MCF 10A (cell line): ENCODE results near the gene TMEM200A. TPM values are rescaled to one million over a fixed set of nuclear protein-coding genes. Genes with fewer than 3 reads are reported as not detected.

Source experiments
- BruUV-seq: library from RNA; stranded (reverse); fragments of 400-500 nt; replicated peaks from 2 replicates; lab custom pipeline; 2021; lab: Mats Ljungman, UMichigan
- CTCF ChIA-PET: fragments of 300-600 bp; sonication (Branson Sonifier 250); formaldehyde crosslinking; extraction: SDS; loops from one replicate; lab custom pipeline; 2021; ENCODE audit warnings: antibody characterized with exemption, inconsistent platforms; lab: Yijun Ruan, JAX
- POLR2A ChIA-PET: fragments of 300-600, 350-650 bp; sonication (Branson Sonifier 250); formaldehyde crosslinking; extraction: SDS; loops from one replicate; lab custom pipeline; 2020; ENCODE audit warnings: antibody characterized with exemption, inconsistent platforms; lab: Yijun Ruan, JAX
- DNase-seq: peaks from one replicate; pipeline ENCODE4 v3.0.0-alpha.2; 2018; ENCODE audit not compliant: unreplicated experiment
- H3K27ac Mint-ChIP-seq: one replicate; pipeline ENCODE4 v1.8.0; 2022; ENCODE audit warnings: mild to moderate bottlenecking, low read depth, mixed read lengths; ENCODE audit not compliant: unreplicated experiment
- H3K27me3 Mint-ChIP-seq: one replicate; pipeline ENCODE4 v1.8.0; 2022; ENCODE audit warnings: mixed read lengths; ENCODE audit not compliant: insufficient read depth, unreplicated experiment
- H3K36me3 Mint-ChIP-seq: one replicate; pipeline ENCODE4 v1.8.0; 2022; ENCODE audit warnings: mild to moderate bottlenecking, moderate library complexity, mixed read lengths; ENCODE audit not compliant: insufficient read depth, unreplicated experiment
- H3K4me1 Mint-ChIP-seq: one replicate; pipeline ENCODE4 v1.8.0; 2022; ENCODE audit warnings: mixed read lengths; ENCODE audit not compliant: insufficient read depth, unreplicated experiment
- H3K4me3 Mint-ChIP-seq: one replicate; pipeline ENCODE4 v1.8.0; 2022; ENCODE audit warnings: mild to moderate bottlenecking, moderate library complexity, mixed read lengths; ENCODE audit not compliant: unreplicated experiment
- H3K9me3 Mint-ChIP-seq: one replicate; pipeline ENCODE4 v1.8.0; 2022; ENCODE audit warnings: mixed read lengths; ENCODE audit not compliant: unreplicated experiment
- CTCF ChIP-seq: fragments of 200-600 bp; IDR thresholded peaks from one replicate; pipeline ENCODE4 v1.8.0; 2022; ENCODE audit warnings: antibody characterized with exemption, mild to moderate bottlenecking; ENCODE audit not compliant: unreplicated experiment
- intact Hi-C: fragments of 100-400 bp; cut with micrococcal nuclease; formaldehyde crosslinking; loops from 2 replicates; pipeline ENCODE4 v1.14.1; 2022
- total RNA-seq: library from RNA; stranded (reverse); gene quantifications from 2 replicates; pipeline ENCODE4 v1.2.3, GENCODE V29; 2022

TMEM200A gene
- total RNA-seq, 1 experiment from 2014 or later: not detected

DNA sequence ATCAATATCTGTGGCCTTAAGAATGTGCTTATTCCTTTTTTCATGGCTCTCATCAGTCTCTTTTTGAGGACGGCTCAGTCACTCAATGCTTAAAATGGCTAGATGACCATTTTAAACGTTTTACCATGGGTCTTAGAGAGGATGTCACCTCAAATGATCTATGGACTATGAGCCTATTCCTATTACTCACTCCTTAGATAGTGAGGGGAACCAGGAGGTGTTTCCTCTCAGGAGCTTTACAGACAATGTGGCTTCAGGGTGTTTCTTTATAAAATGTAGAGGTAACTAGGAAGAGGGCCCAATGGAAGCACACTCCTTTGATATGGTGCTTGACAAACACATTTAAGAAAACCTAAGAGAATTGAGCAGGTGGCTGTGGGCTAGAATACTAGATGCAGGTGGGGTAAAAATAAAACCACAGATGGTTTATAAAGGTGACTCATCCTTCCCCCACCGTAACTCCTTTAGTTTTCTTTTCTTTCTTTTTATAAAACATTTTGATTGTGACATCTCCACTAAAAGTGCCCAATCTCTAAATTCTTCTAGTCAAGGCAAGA lies 1.5 kb upstream of the TMEM200A start:
- no peak overlapping the region for H3K27ac Mint-ChIP-seq
- DNase-seq: no peak
- H3K27me3 Mint-ChIP-seq: peaks cover 52% of the 10 kb centered on the region
- no peaks in the 10 kb centered on the region for H3K36me3 Mint-ChIP-seq
- intact Hi-C loops: no loop called here
- CTCF ChIA-PET: interaction anchor here (0.5 kb wide), 1 partner anchor 334 kb away, joined by 3 read pairs; no protein-coding TSS in a partner anchor
- no peaks in the 10 kb centered on the region for H3K9me3 Mint-ChIP-seq
- POLR2A ChIA-PET: interaction anchor here (0.6 kb wide), 1 partner anchor 904 kb away, joined by 3 read pairs; no protein-coding TSS in a partner anchor
- H3K4me1 Mint-ChIP-seq: no peaks in the 10 kb centered on the region
- TF ChIP-seq CTCF: no peak
- no peak overlapping the region for H3K4me3 Mint-ChIP-seq
- no TSS peak for BruUV-seq

GRCh38 chr6:130366107-130367005 lies 539 bp downstream of the TMEM200A start:
- POLR2A ChIA-PET: interaction anchor here (0.7 kb wide), 1 partner anchor 183 kb away, joined by 3 read pairs; no protein-coding TSS in a partner anchor
- no peak overlapping the region for H3K27ac Mint-ChIP-seq
- TF ChIP-seq CTCF: no peak
- DNase-seq: no peak
- CTCF ChIA-PET: no interaction called here
- no peak overlapping the region for H3K4me3 Mint-ChIP-seq
- BruUV-seq: no TSS peak
- no peaks in the 10 kb centered on the region for H3K9me3 Mint-ChIP-seq
- intact Hi-C loops: no loop called here
- no peaks in the 10 kb centered on the region for H3K36me3 Mint-ChIP-seq
- H3K27me3 Mint-ChIP-seq: peaks cover 41% of the 10 kb centered on the region
- no peaks in the 10 kb centered on the region for H3K4me1 Mint-ChIP-seq

- no peak for DNase-seq
- H3K9me3 Mint-ChIP-seq: no peaks in the 10 kb centered on the region
- intact Hi-C loops: no loop called here
- CTCF ChIA-PET: interaction anchor here (0.6 to 1.0 kb wide), 3 partner anchors 10 to 531 kb away, joined by 3 read pairs; no protein-coding TSS in a partner anchor
- H3K36me3 Mint-ChIP-seq: no peaks in the 10 kb centered on the region
- no peak overlapping the region for H3K27ac Mint-ChIP-seq
- BruUV-seq: no TSS peak
- peaks cover 41% of the 10 kb centered on the region for H3K27me3 Mint-ChIP-seq
- POLR2A ChIA-PET: interaction anchor here (1.2 kb wide), 1 partner anchor 10 kb away, joined by 3 read pairs; no protein-coding TSS in a partner anchor
- H3K4me3 Mint-ChIP-seq: no peak overlapping the region
- H3K4me1 Mint-ChIP-seq: no peaks in the 10 kb centered on the region
- no peak for TF ChIP-seq CTCF
These were observed 1.9 kb downstream of the TMEM200A start for GRCh38 chr6:130367767-130368166.

- no peaks in the 10 kb centered on the region for H3K4me1 Mint-ChIP-seq
- no peak overlapping the region for H3K27ac Mint-ChIP-seq
- intact Hi-C loops: no loop called here
- peaks cover 41% of the 10 kb centered on the region for H3K27me3 Mint-ChIP-seq
- no TSS peak for BruUV-seq
- no peak for TF ChIP-seq CTCF
- ChIA-PET POLR2A (interaction anchor here (1.2 kb wide), 1 partner anchor 11 kb away, joined by 3 read pairs; no protein-coding TSS in a partner anchor), CTCF (interaction anchor here (0.6 to 1.0 kb wide), 2 partner anchors 11 to 532 kb away, joined by 3 read pairs; no protein-coding TSS in a partner anchor)
- H3K4me3 Mint-ChIP-seq: no peak overlapping the region
- H3K9me3 Mint-ChIP-seq: no peaks in the 10 kb centered on the region
- no peak for DNase-seq
- H3K36me3 Mint-ChIP-seq: no peaks in the 10 kb centered on the region
These were observed 2.8 kb downstream of the TMEM200A start for GRCh38 chr6:130368576-130368975.
